Keratinocyte (primary cell): Measurements from ENCODE around the gene GSAP. TPM values are rescaled to one million over a fixed set of nuclear protein-coding genes. Genes with fewer than 3 reads are reported as not detected.

Source experiments
- DNase-seq: peaks from one replicate; pipeline ENCODE4 v3.0.0-alpha.2; 2011; ENCODE audit warnings: low read depth, missing footprints, low spot score
- FAIRE-seq: peaks from 2 replicates; lab custom pipeline; 2011; peaks lifted over from hg19 to GRCh38; lab: Jason Lieb, UNC
- H2AFZ ChIP-seq: 2 replicates; pipeline ENCODE4 v1.6.0; 2012; ENCODE audit warnings: low read length, control low read depth, inconsistent platforms; ENCODE audit not compliant: control insufficient read depth
- H3K27ac ChIP-seq: 2 replicates; pipeline ENCODE4 v1.5.1; 2011; ENCODE audit warnings: low read length; ENCODE audit not compliant: control insufficient read depth, insufficient read depth
- H3K27me3 ChIP-seq: 3 replicates; pipeline ENCODE4 v1.6.0; 2011; ENCODE audit warnings: low read length; ENCODE audit not compliant: control insufficient read depth, insufficient read depth; ENCODE audit errors: extremely low read depth
- H3K36me3 ChIP-seq, 2 experiments: 2 replicates in 1 of 2; 3 replicates in 1 of 2; pipeline ENCODE4 v1.5.1; 2011; ENCODE audit warnings: low read length in 2 of 2, mild to moderate bottlenecking in 1 of 2; ENCODE audit not compliant: control insufficient read depth in 2 of 2, insufficient read depth in 2 of 2; ENCODE audit errors: extremely low read depth in 1 of 2
- H3K4me1 ChIP-seq: 3 replicates; pipeline ENCODE4 v1.5.1; 2011; ENCODE audit warnings: low read length; ENCODE audit not compliant: control insufficient read depth, insufficient read depth; ENCODE audit errors: extremely low read depth
- H3K4me2 ChIP-seq: 3 replicates; pipeline ENCODE4 v1.6.0; 2011; ENCODE audit warnings: low read depth, low read length; ENCODE audit not compliant: control insufficient read depth, insufficient read depth; ENCODE audit errors: extremely low read depth
- H3K4me3 ChIP-seq, 3 experiments: fragments of 200-600 bp in 1 of 3; sonication (generic) in 1 of 3; 2 replicates in 2 of 3; 3 replicates in 1 of 3; pipeline ENCODE4 v1.5.1; 2011 to 2016; ENCODE audit warnings: low read length in 3 of 3, mild to moderate bottlenecking in 3 of 3, control low read depth in 2 of 3, inconsistent platforms in 1 of 3, low read depth in 1 of 3, mixed read lengths in 1 of 3, mixed run types in 1 of 3, moderate library complexity in 1 of 3; ENCODE audit not compliant: control insufficient read depth in 2 of 3, insufficient read depth in 2 of 3; ENCODE audit errors: extremely low read depth in 1 of 3
- H3K79me2 ChIP-seq: 2 replicates; pipeline ENCODE4 v1.6.0; 2012; ENCODE audit warnings: low read length; ENCODE audit not compliant: control insufficient read depth, insufficient read depth
- H3K9ac ChIP-seq: 3 replicates; pipeline ENCODE4 v1.6.0; 2011; ENCODE audit warnings: low read length; ENCODE audit not compliant: control insufficient read depth, insufficient read depth; ENCODE audit errors: extremely low read depth
- H3K9me1 ChIP-seq: 3 replicates; pipeline ENCODE4 v1.6.0; 2011; ENCODE audit warnings: low read length; ENCODE audit not compliant: control insufficient read depth, insufficient read depth; ENCODE audit errors: extremely low read depth
- H3K9me3 ChIP-seq: 2 replicates; pipeline ENCODE4 v1.5.1; 2012; ENCODE audit warnings: low read depth, low read length; ENCODE audit not compliant: control insufficient read depth
- H4K20me1 ChIP-seq: 3 replicates; pipeline ENCODE4 v1.6.0; 2011; ENCODE audit warnings: low read length; ENCODE audit not compliant: control insufficient read depth, insufficient read depth; ENCODE audit errors: extremely low read depth
- CTCF ChIP-seq, 3 experiments: IDR thresholded peaks in 1 of 3; conservative IDR thresholded peaks in 1 of 3; optimal IDR thresholded peaks in 1 of 3; 2 replicates in 2 of 3; 3 replicates in 1 of 3; pipeline versions ENCODE3 to v1.5.1; 2011; ENCODE audit warnings: low read length in 3 of 3, mild to moderate bottlenecking in 3 of 3, moderate library complexity in 2 of 3, control low read depth in 1 of 3, inconsistent platforms in 1 of 3; ENCODE audit not compliant: insufficient read depth in 2 of 3; ENCODE audit errors: extremely low read depth in 1 of 3
- EZH2 ChIP-seq: IDR thresholded peaks from one replicate; pipeline ENCODE4 v1.6.1; 2012; ENCODE audit warnings: inconsistent platforms, mild to moderate bottlenecking, low read length, moderate library complexity
- dilution Hi-C: fragments of 300-500 bp; cut with MboI; formaldehyde crosslinking; loops from one replicate; pipeline ENCODE4 v1.7.0; 2020; ENCODE audit warnings: low sequenced_read_pairs; ENCODE audit not compliant: extremely low pct_ligation_motif_present
- polyA plus RNA-seq, 5 experiments: library from polyadenylated mRNA; depleted of rRNA in 3 of 5; stranded (reverse) in 3 of 5; stranded (forward) in 1 of 5; unstranded in 1 of 5; fragments of >200 nt; gene quantifications; 1 replicate in 1 of 5; 2 replicates in 3 of 5; 3 replicates in 1 of 5; pipeline versions ENCODE4 v1.2.1 to v1.2.3, GENCODE V29; 2011 to 2012; ENCODE audit warnings: missing spikeins in 2 of 5, low read depth in 1 of 5, low replicate concordance in 1 of 5

The GSAP gene
- polyA plus RNA-seq, 1 donor (not counting 4 experiments of a cell fraction or from before 2014, with no cell fraction given) = 5.4 TPM

- DNase-seq (no peak), FAIRE-seq (no peak)
- Histone ChIP-seq H3K9ac (no peak overlapping the region), H3K27me3 (no peaks in the 10 kb centered on the region), H3K36me3 (no peaks in the 10 kb centered on the region), H3K4me1 (peaks cover 30% of the 10 kb centered on the region), H3K79me2 (no peaks in the 10 kb centered on the region), H4K20me1 (no peaks in the 10 kb centered on the region), H3K4me2 (no peak overlapping the region), H3K27ac (no peak overlapping the region), H3K4me3 (no peak overlapping the region), H2AFZ (no peak overlapping the region), H3K9me1 (no peaks in the 10 kb centered on the region), H3K9me3 (no peaks in the 10 kb centered on the region)
- dilution Hi-C loops = no loop called here
- TF ChIP-seq CTCF (optimal IDR thresholded peaks at IDR 0.05 in 1 of 3, IDR thresholded peaks at IDR 0.05 in 1 of 3, conservative IDR thresholded peaks at IDR 0.05 in 1 of 3; ENCODE audit: extremely low read depth in 1 of 3, insufficient read depth in 2 of 3, low read length in 3 of 3) (no peak), EZH2 (no peak)
These were observed 12.7 kb upstream of the GSAP start for GRCh38 chr7:77428777-77429231.

DNA sequence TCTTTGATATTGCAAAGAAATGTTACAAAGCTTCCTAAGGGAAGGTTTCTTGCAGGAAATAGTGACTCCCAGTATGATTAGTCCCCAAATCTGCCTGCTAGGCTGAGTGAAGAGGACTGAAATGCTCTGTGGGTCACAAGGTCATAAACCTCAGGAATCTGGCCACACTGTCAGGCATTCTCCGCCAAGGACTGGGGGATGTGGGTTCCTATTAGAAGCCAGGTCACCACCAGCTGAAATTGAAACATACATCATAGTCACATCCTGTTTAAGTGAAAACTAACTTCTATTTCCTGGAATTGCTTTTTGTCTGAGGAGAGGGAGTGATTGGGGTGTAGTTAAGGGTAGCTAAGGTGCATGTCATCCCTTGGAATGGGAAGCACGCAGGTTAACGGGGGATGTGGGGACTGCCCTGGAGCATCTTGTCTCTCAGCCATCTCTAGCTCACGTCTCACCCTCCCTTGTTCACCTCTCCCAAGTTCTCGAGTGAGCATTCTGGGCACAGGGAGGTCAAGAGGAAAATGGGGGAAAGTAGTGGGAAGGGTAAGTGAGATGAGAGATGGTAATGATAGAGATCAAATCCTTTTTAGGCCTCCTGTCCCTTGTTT, 12.0 kb upstream of the GSAP start:
- no peak overlapping the region for H3K4me3 ChIP-seq
- TF ChIP-seq CTCF (optimal IDR thresholded peaks at IDR 0.05 in 1 of 3, IDR thresholded peaks at IDR 0.05 in 1 of 3, conservative IDR thresholded peaks at IDR 0.05 in 1 of 3; ENCODE audit: extremely low read depth in 1 of 3, insufficient read depth in 2 of 3, low read length in 3 of 3) (no peak), EZH2 (no peak)
- no peak for DNase-seq
- no peaks in the 10 kb centered on the region for H4K20me1 ChIP-seq
- dilution Hi-C loops = no loop called here
- no peaks in the 10 kb centered on the region for H3K79me2 ChIP-seq
- H3K36me3 ChIP-seq = no peaks in the 10 kb centered on the region
- H3K9me1 ChIP-seq = no peaks in the 10 kb centered on the region
- H3K27ac ChIP-seq = no peak overlapping the region
- FAIRE-seq = peak; percentile 5
- peak overlapping the region; percentile 24 for H3K4me2 ChIP-seq
- H3K4me1 ChIP-seq = peaks cover 30% of the 10 kb centered on the region
- peak overlapping the region; percentile 79 for H2AFZ ChIP-seq
- H3K27me3 ChIP-seq = no peaks in the 10 kb centered on the region
- H3K9ac ChIP-seq = no peak overlapping the region
- no peaks in the 10 kb centered on the region for H3K9me3 ChIP-seq
